K562 (cell line): ENCODE results near the gene INHBC. TPM values are rescaled to one million over a fixed set of nuclear protein-coding genes. Genes with fewer than 3 reads are reported as not detected.

ENCODE experiments used
- ADNP ChIP-seq: fragments of 200-800 bp; sonication (Bioruptor generic); IDR thresholded peaks from 2 replicates; pipeline ENCODE4 v1.6.1; 2016; ENCODE audit warnings: missing genetic modification characterization, missing compliant biosample characterization
- ATF3 ChIP-seq, 2 experiments: fragments of 450-650 bp in 1 of 2; sonication (generic) in 1 of 2; formaldehyde crosslinking in 1 of 2; IDR thresholded peaks in 1 of 2; conservative IDR thresholded peaks in 1 of 2; 2 replicates each; pipeline versions ENCODE4 v1.6.1 to v1.8.1; 2016 to 2023; ENCODE audit warnings: mild to moderate bottlenecking in 2 of 2, moderate library complexity in 2 of 2, inconsistent platforms in 1 of 2, missing genetic modification reagents in 1 of 2
- BCL6 ChIP-seq: fragments of 250-450 bp; sonication (Bioruptor Pico); IDR thresholded peaks from 2 replicates; pipeline ENCODE4 v1.4.0; 2020
- CBX1 ChIP-seq: sonication (generic); IDR thresholded peaks from 2 replicates; pipeline ENCODE4 v1.6.1; 2016; ENCODE audit warnings: antibody characterized with exemption, low read depth, mild to moderate bottlenecking
- CBX3 ChIP-seq, 2 experiments: IDR thresholded peaks; 1 replicate in 1 of 2; 2 replicates in 1 of 2; pipeline ENCODE4 v1.6.1; 2012; ENCODE audit warnings: inconsistent platforms in 2 of 2, low read length in 2 of 2, borderline replicate concordance in 1 of 2, control low read depth in 1 of 2
- ETV1 ChIP-seq: fragments of 450-650 bp; conservative IDR thresholded peaks from 2 replicates; pipeline ENCODE4 v1.6.1; 2016; ENCODE audit warnings: missing genetic modification characterization, control low read depth, low read depth, missing compliant biosample characterization
- GTF2E2 ChIP-seq: fragments of 200-800 bp; sonication (Bioruptor generic); IDR thresholded peaks from 2 replicates; pipeline ENCODE4 v1.6.1; 2016; ENCODE audit warnings: missing genetic modification characterization, missing compliant biosample characterization
- NFRKB ChIP-seq: fragments of 450-650 bp; IDR thresholded peaks from 2 replicates; pipeline ENCODE4 v1.6.1; 2016; ENCODE audit warnings: low read depth
- NR2C1 ChIP-seq, 2 experiments: fragments of 450-650 bp; IDR thresholded peaks; 2 replicates each; pipeline ENCODE4 v1.6.1; 2017; ENCODE audit warnings: mild to moderate bottlenecking in 2 of 2, antibody characterized with exemption in 1 of 2, inconsistent platforms in 1 of 2, missing compliant biosample characterization in 1 of 2, missing genetic modification characterization in 1 of 2
- NR2C2 ChIP-seq, 2 experiments: fragments of 200-800 bp in 1 of 2; sonication (Bioruptor generic) in 1 of 2; sonication (generic) in 1 of 2; formaldehyde crosslinking in 1 of 2; IDR thresholded peaks; 2 replicates each; pipeline versions ENCODE4 v1.6.1 to v1.8.0; 2016 to 2022; ENCODE audit warnings: mild to moderate bottlenecking in 1 of 2, missing compliant biosample characterization in 1 of 2, missing genetic modification characterization in 1 of 2, missing genetic modification reagents in 1 of 2
- NRF1 ChIP-seq, 2 experiments: fragments of 450-650 bp; IDR thresholded peaks in 1 of 2; conservative IDR thresholded peaks in 1 of 2; 2 replicates each; pipeline ENCODE4 v1.6.1; 2014; ENCODE audit warnings: mild to moderate bottlenecking in 2 of 2
- PKNOX1 ChIP-seq: fragments of 450-650 bp; IDR thresholded peaks from 2 replicates; pipeline ENCODE4 v1.6.1; 2016
- POU5F1 ChIP-seq: fragments of 150-350 bp; IDR thresholded peaks from 2 replicates; pipeline ENCODE4 v1.6.1; 2014; ENCODE audit warnings: borderline replicate concordance, low read length, low read depth, mild to moderate bottlenecking; ENCODE audit not compliant: partially characterized antibody
- STAT5A ChIP-seq: IDR thresholded peaks from 2 replicates; pipeline ENCODE4 v1.6.1; 2012; ENCODE audit warnings: low read length, inconsistent platforms, borderline replicate concordance
- STAT5B ChIP-seq: fragments of 250-450 bp; sonication (Bioruptor Pico); IDR thresholded peaks from 2 replicates; pipeline ENCODE4 v1.8.0; 2021; ENCODE audit warnings: mild to moderate bottlenecking, inconsistent platforms
- ZNF592 ChIP-seq: fragments of 450-650 bp; IDR thresholded peaks from 2 replicates; pipeline ENCODE4 v1.6.1; 2017; ENCODE audit warnings: antibody characterized with exemption, mild to moderate bottlenecking
- ZNF766 ChIP-seq: fragments of 200-800 bp; sonication (Bioruptor generic); conservative IDR thresholded peaks from 2 replicates; pipeline ENCODE4 v1.6.1; 2016; ENCODE audit warnings: missing genetic modification characterization, missing compliant biosample characterization
- polyA plus RNA-seq, 8 experiments: library from polyadenylated mRNA; depleted of rRNA in 4 of 8; stranded (reverse) in 5 of 8; unstranded in 3 of 8; fragments of >200 nt; fragmentation: Nextera tagmentation in 2 of 8; fragmentation: Illumina TruSeq in 1 of 8; extraction: Ambion mirVana in 2 of 8; extraction: Trizol in 1 of 8; gene quantifications; 2 replicates each; pipeline versions ENCODE4 v1.2.1 to v1.2.3, GENCODE V29; 2011 to 2014; ENCODE audit warnings: inconsistent platforms in 1 of 8, missing spikeins in 1 of 8
- total RNA-seq, 7 experiments: library from RNA; depleted of rRNA in 6 of 7; stranded (reverse); fragments of >200 nt in 6 of 7; fragmentation: Illumina TruSeq in 2 of 7; extraction: Trizol in 2 of 7; gene quantifications; 2 replicates each; pipeline versions ENCODE4 v1.2.1 to v1.2.3, GENCODE V29; 2011 to 2021; ENCODE audit warnings: low replicate concordance in 1 of 7

The INHBC gene
- total and polyA plus RNA-seq, 9 of the 15 experiments (the other 6 are each of a cell fraction or from before 2014, with no cell fraction given) = 0.07 to 0.24 (median 0.15) TPM; not detected in 4

- TF ChIP-seq ZNF592 = 0 out of 2 replicates have a peak, but pooled peaks have one; percentile 53
- 0 out of 2 replicates have a peak, but pooled peaks have one; percentile 68 for TF ChIP-seq ADNP (tag)
- TF ChIP-seq GTF2E2 (tag) = no peak
- TF ChIP-seq NR2C2 (CRISPR knock-in tag; IDR thresholded peaks at IDR 0.05) = peak; percentile 87
- TF ChIP-seq NR2C2 (tag; IDR thresholded peaks at IDR 0.05) = peak; percentile 98
- TF ChIP-seq NRF1 (conservative IDR thresholded peaks at IDR 0.05 in 1 of 2, IDR thresholded peaks at IDR 0.05 in 1 of 2) = peak in 1 of 2 experiments; percentile 40; a peak in 1 of 4 replicates
- TF ChIP-seq NFRKB = peak; percentile 86
- peak; percentile 54 for TF ChIP-seq PKNOX1
- TF ChIP-seq POU5F1 = peak; percentile 73
- TF ChIP-seq CBX3 (IDR thresholded peaks at IDR 0.05; ENCODE audit: borderline replicate concordance in 1 of 2, low read length in 2 of 2) = peak in 1 of 2 experiments; percentile 81; a peak in 2 of 3 replicates
- peak; percentile 98 for TF ChIP-seq ATF3 (IDR thresholded peaks at IDR 0.05)
- TF ChIP-seq ATF3 (CRISPR knock-in tag; conservative IDR thresholded peaks at IDR 0.05) = peak; percentile 97
- TF ChIP-seq STAT5A = peak; percentile 9; the same call in 1 of the 2 replicates
- TF ChIP-seq NR2C1 (IDR thresholded peaks at IDR 0.05) = peak; percentile 94
- TF ChIP-seq NR2C1 (tag; IDR thresholded peaks at IDR 0.05) = peak; percentile 97
- TF ChIP-seq ZNF766 (CRISPR knock-in tag) = peak; percentile 87; the same call in 1 of the 2 replicates
- no peak for TF ChIP-seq BCL6 (CRISPR knock-in tag)
- no peak for TF ChIP-seq STAT5B (CRISPR knock-in tag)
- TF ChIP-seq ETV1 (tag) = peak; percentile 78
- TF ChIP-seq CBX1 = 0 out of 2 replicates have a peak, but pooled peaks have one; percentile 67
Measured at GRCh38 chr12:57487597-57488401, 53.2 kb downstream of the INHBC start, which contains the start of gene MARS1 (continued).
